ENCODE measurements around the gene KCNN3. TPM values are rescaled to one million over a fixed set of nuclear protein-coding genes. Genes with fewer than 3 reads are reported as not detected.

The KCNN3 gene
- total and polyA plus RNA-seq, 2 donors (not counting 1 experiment from before 2014, with no cell fraction given): 0.17 to 0.82 TPM

- Mint-ChIP-seq H3K9me3 (ENCODE audit: insufficient read depth) (no peaks in the 10 kb centered on the region), H3K4me3 (no peak overlapping the region), H3K27me3 (peaks cover 28% of the 10 kb centered on the region), H3K4me1 (peaks cover 19% of the 10 kb centered on the region), H3K27ac (no peak overlapping the region)
- Histone ChIP-seq H3K36me3 (replicated peaks in 1 of 2; ENCODE audit: control extremely low read depth in 1 of 2, control insufficient read depth in 1 of 2, extremely low read depth in 1 of 2, insufficient read depth in 2 of 2, low read length in 1 of 2) (no peaks in the 10 kb centered on the region), H3K27me3 (replicated peaks in 1 of 4; ENCODE audit: control extremely low read depth in 1 of 4, control insufficient read depth in 3 of 4, insufficient read depth in 4 of 4, low read length in 3 of 4) (peaks cover 0 to 6% (median 0%) of the 10 kb centered on the region in 4 experiments), H3K27ac (ENCODE audit: low read length in 2 of 2) (no peak overlapping the region), H3K9ac (ENCODE audit: low read length) (no peak overlapping the region), H2AFZ (ENCODE audit: insufficient read depth, low read depth, low read length, poor library complexity, severe bottlenecking) (no peak overlapping the region), H3K4me2 (replicated peaks; ENCODE audit: low read depth, low read length, poor library complexity, severe bottlenecking) (no peak overlapping the region), H3K79me2 (ENCODE audit: control insufficient read depth, insufficient read depth, low read length) (no peaks in the 10 kb centered on the region), H3K9me3 (ENCODE audit: control extremely low read depth in 1 of 3, control insufficient read depth in 2 of 3, insufficient read depth in 1 of 3, low read length in 2 of 3) (no peaks in the 10 kb centered on the region), H3K4me1 (ENCODE audit: control insufficient read depth in 2 of 2, insufficient read depth in 2 of 2, low read length in 2 of 2) (peaks cover 0 to 18% of the 10 kb centered on the region in 2 donors), H4K20me1 (ENCODE audit: control insufficient read depth, insufficient read depth, low read length, poor library complexity, severe bottlenecking) (no peaks in the 10 kb centered on the region), H3K4me3 (ENCODE audit: control extremely low read depth in 1 of 5, extremely low read depth in 1 of 5, insufficient read depth in 1 of 5, low read depth in 2 of 5, low read length in 4 of 5) (no peak overlapping the region)
- TF ChIP-seq EZH2 (IDR thresholded peaks at IDR 0.05; ENCODE audit: borderline replicate concordance, insufficient read depth, low read depth, low read length, poor library complexity, severe bottlenecking) (no peak), CTCF (IDR thresholded peaks at IDR 0.05) (no peak)
- POLR2A ChIA-PET: no interaction called here
- ATAC-seq (ENCODE audit: low read depth) (no peak), DNase-seq (no peak)
- WGBS (ENCODE audit: insufficient coverage): 100% methylated on average over 3 of the region's 4 CpGs
- CTCF ChIA-PET: interaction anchor here (0.6 kb wide), 1 partner anchor 428 kb away, joined by 3 read pairs; no protein-coding TSS in a partner anchor
- intact Hi-C loops (cut with micrococcal nuclease): no loop called here
Observed at GRCh38 chr1:154841384-154841783, 28.7 kb downstream of the KCNN3 start.

DNA sequence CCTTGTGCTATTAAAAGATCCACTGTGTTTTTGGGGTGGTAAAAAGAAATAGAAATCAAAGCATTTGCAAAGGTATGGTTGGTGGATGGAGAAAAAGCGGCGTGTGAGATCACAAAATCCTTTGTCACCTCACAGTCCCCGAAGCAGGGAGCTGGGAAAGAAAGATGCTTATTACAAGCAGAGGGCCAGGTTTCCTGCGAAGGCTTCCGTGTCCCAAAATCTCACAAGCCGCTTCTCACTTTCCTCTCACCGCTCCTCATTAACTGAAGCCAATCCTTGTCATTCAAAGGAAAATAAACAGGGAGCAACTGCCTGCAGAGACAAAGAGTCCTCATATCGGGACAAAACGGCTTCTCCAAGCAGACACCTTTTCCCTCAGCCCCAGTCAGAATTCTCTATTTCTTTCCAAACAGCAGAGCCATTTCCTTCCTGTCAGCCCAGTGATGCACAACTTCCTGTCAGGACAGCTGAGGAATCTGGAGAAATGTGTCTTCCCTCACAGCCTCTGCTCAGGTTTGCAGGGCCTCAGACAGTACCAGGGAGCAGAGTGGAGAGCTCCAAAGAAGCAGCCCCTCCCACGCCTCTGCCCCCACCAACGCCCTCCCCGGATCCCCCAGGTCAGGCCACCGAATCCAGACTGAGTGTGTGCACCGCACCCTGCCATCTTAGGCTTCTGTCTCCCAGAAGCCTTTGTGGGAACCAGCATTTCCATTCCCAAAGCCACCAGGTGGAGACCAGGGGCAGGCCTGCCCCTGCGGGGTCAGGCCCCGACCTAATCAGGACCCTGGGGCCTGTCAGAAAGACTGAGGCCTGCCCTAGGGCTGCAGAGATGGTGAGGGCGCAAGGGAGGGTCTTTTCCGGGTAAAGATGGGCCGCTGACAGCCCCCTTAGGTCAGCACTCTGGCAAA is 29.6 kb downstream of the KCNN3 start:
- no peaks in the 10 kb centered on the region for H4K20me1 ChIP-seq (ENCODE audit: control insufficient read depth, insufficient read depth, low read length, poor library complexity, severe bottlenecking)
- H3K27me3 Mint-ChIP-seq: peaks cover 24% of the 10 kb centered on the region
- no peak overlapping the region for H2AFZ ChIP-seq (ENCODE audit: insufficient read depth, low read depth, low read length, poor library complexity, severe bottlenecking)
- ATAC-seq (ENCODE audit: low read depth): no peak
- 92% methylated on average over 15 of the region's 19 CpGs for WGBS (ENCODE audit: insufficient coverage)
- H3K9me3 Mint-ChIP-seq (ENCODE audit: insufficient read depth): no peaks in the 10 kb centered on the region
- H3K27ac ChIP-seq (ENCODE audit: low read length in 2 of 2): no peak overlapping the region
- ChIA-PET CTCF (no interaction called here), POLR2A (no interaction called here)
- H3K4me2 ChIP-seq (replicated peaks; ENCODE audit: low read depth, low read length, poor library complexity, severe bottlenecking): no peak overlapping the region
- intact Hi-C loops (cut with micrococcal nuclease): no loop called here
- peaks cover 0 to 18% of the 10 kb centered on the region in 2 donors for H3K4me1 ChIP-seq (ENCODE audit: control insufficient read depth in 2 of 2, insufficient read depth in 2 of 2, low read length in 2 of 2)
- H3K4me3 ChIP-seq (ENCODE audit: control extremely low read depth in 1 of 5, extremely low read depth in 1 of 5, insufficient read depth in 1 of 5, low read depth in 2 of 5, low read length in 4 of 5): no peak overlapping the region
- H3K27me3 ChIP-seq (replicated peaks in 1 of 4; ENCODE audit: control extremely low read depth in 1 of 4, control insufficient read depth in 3 of 4, insufficient read depth in 4 of 4, low read length in 3 of 4): peaks cover 0 to 2% (median 0%) of the 10 kb centered on the region in 4 experiments
- no peak overlapping the region for H3K27ac Mint-ChIP-seq
- H3K4me3 Mint-ChIP-seq: no peak overlapping the region
- H3K9me3 ChIP-seq (ENCODE audit: control extremely low read depth in 1 of 3, control insufficient read depth in 2 of 3, insufficient read depth in 1 of 3, low read length in 2 of 3): no peaks in the 10 kb centered on the region
- H3K4me1 Mint-ChIP-seq: peaks cover 19% of the 10 kb centered on the region
- TF ChIP-seq EZH2 (IDR thresholded peaks at IDR 0.05; ENCODE audit: borderline replicate concordance, insufficient read depth, low read depth, low read length, poor library complexity, severe bottlenecking) (no peak), CTCF (IDR thresholded peaks at IDR 0.05) (no peak)
- no peaks in the 10 kb centered on the region for H3K36me3 ChIP-seq (replicated peaks in 1 of 2; ENCODE audit: control extremely low read depth in 1 of 2, control insufficient read depth in 1 of 2, extremely low read depth in 1 of 2, insufficient read depth in 2 of 2, low read length in 1 of 2)
- DNase-seq: no peak
- no peaks in the 10 kb centered on the region for H3K79me2 ChIP-seq (ENCODE audit: control insufficient read depth, insufficient read depth, low read length)
- no peak overlapping the region for H3K9ac ChIP-seq (ENCODE audit: low read length)

Data from B cell (primary cell).